ENCODE data around the gene SMAD2. TPM values are rescaled to one million over a fixed set of nuclear protein-coding genes. Genes with fewer than 3 reads are reported as not detected.

The SMAD2 gene
- total RNA-seq, 3 donors from 2014 or later, result 35.1 to 101 (median 73.6) TPM

DNA sequence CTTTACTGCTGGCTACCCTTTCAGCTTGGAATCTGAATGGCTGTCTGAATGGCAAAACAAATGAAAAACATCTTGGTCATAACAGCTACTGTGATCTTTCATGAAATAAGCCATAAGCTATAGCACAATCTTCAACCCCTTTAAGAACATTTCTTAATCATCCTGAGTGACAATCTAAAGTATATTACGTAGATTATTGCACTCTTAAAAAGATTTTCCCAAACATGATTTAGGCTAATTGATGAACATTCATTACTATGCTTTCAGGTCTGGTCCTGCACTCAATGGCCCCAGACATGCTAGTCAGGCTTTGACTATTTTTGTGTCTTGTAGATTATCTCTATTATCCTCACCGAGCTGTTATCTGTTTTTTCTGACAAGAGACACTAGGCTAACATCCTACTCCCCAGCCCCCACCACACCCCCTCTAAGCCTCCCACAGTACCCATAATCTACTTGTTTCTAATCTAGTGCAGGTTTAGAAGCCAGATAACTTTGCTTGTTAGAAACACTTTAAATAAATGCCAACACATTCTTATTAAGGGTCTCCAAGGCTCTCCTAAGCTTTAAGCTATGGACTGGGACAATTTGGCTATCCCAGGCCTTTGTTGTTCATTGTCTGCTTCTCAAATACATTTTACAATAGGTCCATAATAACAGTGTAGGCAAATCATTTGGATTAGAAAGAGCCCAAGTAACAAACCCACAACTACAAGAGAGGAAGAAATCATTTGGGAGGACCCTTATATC is 4.2 kb downstream of the SMAD2 start:
- Histone ChIP-seq H3K4me3 (no peak overlapping the region), H3K27ac (peak overlapping the region in 1 of 2 donors; percentile 3), H3K9me3 (no peaks in the 10 kb centered on the region), H3K27me3 (no peaks in the 10 kb centered on the region), H3K36me3 (no peaks in the 10 kb centered on the region), H3K4me1 (peaks cover 0 to 9% of the 10 kb centered on the region in 2 donors)
- TF ChIP-seq POLR2A (IDR thresholded peaks at IDR 0.05), result no peak
- no peak for TF ChIP-seq POLR2AphosphoS5 (IDR thresholded peaks at IDR 0.05)
- TF ChIP-seq, protein P1, sequence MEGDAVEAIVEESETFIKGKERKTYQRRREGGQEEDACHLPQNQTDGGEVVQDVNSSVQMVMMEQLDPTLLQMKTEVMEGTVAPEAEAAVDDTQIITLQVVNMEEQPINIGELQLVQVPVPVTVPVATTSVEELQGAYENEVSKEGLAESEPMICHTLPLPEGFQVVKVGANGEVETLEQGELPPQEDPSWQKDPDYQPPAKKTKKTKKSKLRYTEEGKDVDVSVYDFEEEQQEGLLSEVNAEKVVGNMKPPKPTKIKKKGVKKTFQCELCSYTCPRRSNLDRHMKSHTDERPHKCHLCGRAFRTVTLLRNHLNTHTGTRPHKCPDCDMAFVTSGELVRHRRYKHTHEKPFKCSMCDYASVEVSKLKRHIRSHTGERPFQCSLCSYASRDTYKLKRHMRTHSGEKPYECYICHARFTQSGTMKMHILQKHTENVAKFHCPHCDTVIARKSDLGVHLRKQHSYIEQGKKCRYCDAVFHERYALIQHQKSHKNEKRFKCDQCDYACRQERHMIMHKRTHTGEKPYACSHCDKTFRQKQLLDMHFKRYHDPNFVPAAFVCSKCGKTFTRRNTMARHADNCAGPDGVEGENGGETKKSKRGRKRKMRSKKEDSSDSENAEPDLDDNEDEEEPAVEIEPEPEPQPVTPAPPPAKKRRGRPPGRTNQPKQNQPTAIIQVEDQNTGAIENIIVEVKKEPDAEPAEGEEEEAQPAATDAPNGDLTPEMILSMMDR (IDR thresholded peaks at IDR 0.05), result no peak
- no peak for DNase-seq (ENCODE audit: low spot score in 2 of 2)
- intact Hi-C loops (cut with DNase I; ENCODE audit: low total_unique reads), result no loop called here

DNA sequence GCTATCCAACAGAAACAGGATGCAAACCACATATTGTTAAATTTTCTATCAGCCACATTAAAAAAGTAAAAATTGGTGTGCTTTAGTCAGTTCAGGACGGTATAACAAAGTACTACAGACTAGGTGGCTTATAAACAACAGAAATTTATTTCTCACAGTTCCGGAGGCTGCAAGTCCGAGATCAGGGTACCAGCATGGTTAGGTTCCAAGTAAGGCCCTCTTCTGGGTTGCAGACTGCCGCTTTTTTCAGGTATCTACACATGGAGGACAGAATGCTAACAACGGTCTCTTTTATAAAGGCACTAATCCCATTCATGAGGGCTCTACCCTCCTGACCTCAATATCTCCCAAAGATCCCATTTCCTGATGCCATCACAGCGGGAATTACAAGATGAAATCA is 10.5 kb downstream of the SMAD2 start:
- no peaks in the 10 kb centered on the region for H3K4me1 ChIP-seq

DNA sequence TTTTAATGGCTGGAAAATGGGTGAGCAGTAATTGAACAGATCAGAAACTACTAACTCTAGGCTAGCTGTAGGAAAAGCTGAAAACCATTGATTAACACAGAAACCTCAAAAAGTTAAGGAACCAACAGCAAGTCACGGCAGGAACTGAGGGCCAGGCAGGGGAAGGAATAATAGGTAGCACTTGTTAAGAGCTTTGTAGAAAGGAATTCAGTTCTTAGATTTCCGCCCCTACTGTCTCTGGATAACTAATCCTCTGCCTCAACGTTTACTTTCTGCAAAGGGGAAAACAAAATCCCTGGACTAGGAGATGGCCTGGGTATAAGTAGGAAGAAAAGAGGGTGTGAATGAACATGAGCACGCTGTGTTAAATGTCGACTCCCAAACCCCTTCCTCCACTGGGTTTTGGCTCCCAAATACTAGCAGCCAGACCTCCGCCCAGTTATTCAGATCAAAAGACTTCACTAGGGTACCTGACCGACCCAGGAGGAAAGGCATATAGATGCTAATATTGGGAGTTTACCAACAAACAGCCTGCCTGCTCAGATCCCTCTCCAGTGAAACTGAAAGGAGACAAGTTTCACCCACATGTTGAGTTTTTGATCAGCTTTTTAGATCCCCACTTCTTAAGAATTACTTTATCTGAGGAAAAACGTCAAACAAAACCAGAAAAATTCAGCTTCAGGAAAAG is 12.4 kb downstream of the SMAD2 start:
- TF ChIP-seq POLR2A (IDR thresholded peaks at IDR 0.05) (no peak), POLR2AphosphoS5 (IDR thresholded peaks at IDR 0.05) (no peak)
- TF ChIP-seq, protein P1 (IDR thresholded peaks at IDR 0.05), result no peak
- no peaks in the 10 kb centered on the region for H3K36me3 ChIP-seq
- DNase-seq (ENCODE audit: low spot score in 2 of 2), result no peak
- no peak overlapping the region for H3K27ac ChIP-seq
- intact Hi-C loops (cut with DNase I; ENCODE audit: low total_unique reads), result no loop called here
- H3K4me1 ChIP-seq, result no peaks in the 10 kb centered on the region
- no peaks in the 10 kb centered on the region for H3K27me3 ChIP-seq
- H3K9me3 ChIP-seq, result no peaks in the 10 kb centered on the region
- H3K4me3 ChIP-seq, result no peak overlapping the region

More for the DNA sequence above, 10.5 kb downstream of the SMAD2 start:
- Histone ChIP-seq H3K9me3 (no peaks in the 10 kb centered on the region), H3K27me3 (no peaks in the 10 kb centered on the region), H3K36me3 (no peaks in the 10 kb centered on the region), H3K4me3 (no peak overlapping the region), H3K27ac (no peak overlapping the region)
- intact Hi-C loops (cut with DNase I; ENCODE audit: low total_unique reads), result loop anchor here (2.0 kb wide), 1 partner anchor 29 kb away; no protein-coding TSS in a partner anchor
- DNase-seq (ENCODE audit: low spot score in 2 of 2), result no peak
- TF ChIP-seq POLR2A (IDR thresholded peaks at IDR 0.05), result no peak
- TF ChIP-seq, protein P1 (IDR thresholded peaks at IDR 0.05), result no peak
- TF ChIP-seq POLR2AphosphoS5 (IDR thresholded peaks at IDR 0.05), result no peak

DNA sequence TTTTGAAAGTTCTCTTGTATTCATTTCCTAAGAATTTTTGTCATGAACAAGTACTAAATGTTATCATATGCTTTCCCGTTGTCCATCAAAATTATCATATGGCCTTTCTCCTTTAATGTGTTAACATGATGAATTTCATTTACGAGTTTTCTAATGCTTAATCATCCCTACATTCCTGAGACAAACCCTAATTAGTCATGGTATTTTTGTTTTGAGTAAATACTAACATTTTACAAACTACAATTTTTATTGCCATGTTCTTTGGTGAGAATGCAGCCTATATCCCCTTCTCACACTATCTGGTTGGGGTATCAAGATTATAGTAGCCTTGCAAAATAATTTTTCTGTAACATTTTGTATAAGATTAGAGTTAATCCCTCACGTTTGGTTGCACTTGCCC is 14.5 kb downstream of the SMAD2 start:
- Histone ChIP-seq H3K27ac (no peak overlapping the region), H3K27me3 (no peaks in the 10 kb centered on the region), H3K4me1 (no peaks in the 10 kb centered on the region), H3K9me3 (no peaks in the 10 kb centered on the region), H3K36me3 (no peaks in the 10 kb centered on the region), H3K4me3 (no peak overlapping the region)
- no peak for TF ChIP-seq POLR2A (IDR thresholded peaks at IDR 0.05)
- TF ChIP-seq, protein P1 (IDR thresholded peaks at IDR 0.05), result no peak
- no peak for TF ChIP-seq POLR2AphosphoS5 (IDR thresholded peaks at IDR 0.05)
- intact Hi-C loops (cut with DNase I; ENCODE audit: low total_unique reads), result no loop called here
- no peak for DNase-seq (ENCODE audit: low spot score in 2 of 2)

DNA sequence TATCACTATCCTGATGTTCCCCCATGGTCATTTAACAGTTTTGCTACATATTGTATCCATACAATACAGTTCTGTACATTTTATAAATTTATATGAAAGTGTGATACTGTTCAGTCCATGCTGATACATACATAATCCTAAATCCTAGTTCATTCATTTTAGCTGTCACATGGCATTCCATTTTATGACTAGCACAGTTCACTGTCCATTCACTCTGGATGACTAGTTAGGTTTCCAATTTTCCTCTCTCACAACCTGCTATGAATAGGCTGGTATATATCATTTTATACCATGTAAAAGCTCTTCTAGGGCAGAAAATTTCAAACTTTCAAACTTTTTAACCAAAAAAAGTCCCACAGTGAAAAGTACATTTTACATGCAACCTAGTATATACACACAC is 15.2 kb downstream of the SMAD2 start:
- H3K4me1 ChIP-seq, result no peaks in the 10 kb centered on the region

More for the DNA sequence above, 15.2 kb downstream of the SMAD2 start:
- Histone ChIP-seq H3K27ac (no peak overlapping the region), H3K27me3 (no peaks in the 10 kb centered on the region), H3K36me3 (no peaks in the 10 kb centered on the region), H3K4me3 (no peak overlapping the region), H3K9me3 (no peaks in the 10 kb centered on the region)
- TF ChIP-seq, protein P1 (IDR thresholded peaks at IDR 0.05), result no peak
- no peak for TF ChIP-seq POLR2A (IDR thresholded peaks at IDR 0.05)
- no peak for TF ChIP-seq POLR2AphosphoS5 (IDR thresholded peaks at IDR 0.05)
- DNase-seq (ENCODE audit: low spot score in 2 of 2), result no peak
- intact Hi-C loops (cut with DNase I; ENCODE audit: low total_unique reads), result no loop called here
